ENCODE results near the gene INSL3.

Gene INSL3

GRCh38 chr19:17843908-17844490 is 22.7 kb upstream of the INSL3 start:
- FAIRE-seq = no peak

GRCh38 chr19:17843292-17843827 is 22.0 kb upstream of the INSL3 start:
- FAIRE-seq = no peak

- FAIRE-seq = no peak
Measured at GRCh38 chr19:17842663-17843291, 21.5 kb upstream of the INSL3 start.

DNA sequence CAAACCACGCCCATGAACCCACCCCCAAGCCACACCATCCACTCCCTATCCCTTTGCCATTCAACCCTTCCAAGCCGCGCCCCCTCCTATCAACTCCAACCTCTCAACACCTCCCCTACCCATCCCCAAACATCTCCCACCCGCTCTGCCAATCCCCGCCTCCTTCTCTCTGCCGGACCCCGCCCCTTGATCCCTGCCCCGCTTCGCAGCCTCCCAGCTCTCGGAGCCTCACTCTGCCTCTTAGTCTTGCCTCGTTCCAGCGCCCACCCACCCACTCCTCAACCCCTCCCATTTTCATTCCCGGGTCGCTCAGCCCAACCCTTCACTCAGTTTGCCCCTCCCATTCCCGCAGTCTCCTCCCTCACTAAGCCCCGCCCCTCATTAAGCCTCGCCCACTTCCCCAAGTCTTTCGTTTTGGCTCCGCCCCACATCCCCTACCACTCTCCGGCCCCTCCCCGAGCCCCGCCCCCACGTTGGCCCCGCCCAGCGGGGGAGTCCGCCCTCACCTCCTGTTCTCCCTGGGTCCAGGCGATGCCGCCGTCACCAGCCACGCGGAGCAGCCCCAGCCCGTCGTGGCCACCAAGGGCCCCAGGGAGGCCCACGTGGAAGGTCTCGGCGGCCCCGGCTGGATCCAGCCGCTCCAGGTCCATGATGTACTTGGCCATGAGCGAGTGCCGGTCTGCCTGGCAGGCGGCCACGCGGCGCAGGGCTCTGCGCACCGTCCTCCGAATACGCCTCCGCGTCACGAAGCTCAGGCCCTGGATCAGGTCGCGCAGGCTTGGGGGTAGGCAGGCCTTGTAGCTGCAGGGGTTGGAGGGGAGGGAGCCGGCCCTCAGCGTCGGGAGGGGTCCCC is 20.7 kb upstream of the INSL3 start:
- no peak for FAIRE-seq

GRCh38 chr19:17841371-17841809 is 20.1 kb upstream of the INSL3 start:
- FAIRE-seq = no peak

- no peak for FAIRE-seq
Measured at GRCh38 chr19:17840019-17840418, 18.7 kb upstream of the INSL3 start.

GRCh38 chr19:17837972-17838371 is 16.7 kb upstream of the INSL3 start:
- no peak for FAIRE-seq

DNA sequence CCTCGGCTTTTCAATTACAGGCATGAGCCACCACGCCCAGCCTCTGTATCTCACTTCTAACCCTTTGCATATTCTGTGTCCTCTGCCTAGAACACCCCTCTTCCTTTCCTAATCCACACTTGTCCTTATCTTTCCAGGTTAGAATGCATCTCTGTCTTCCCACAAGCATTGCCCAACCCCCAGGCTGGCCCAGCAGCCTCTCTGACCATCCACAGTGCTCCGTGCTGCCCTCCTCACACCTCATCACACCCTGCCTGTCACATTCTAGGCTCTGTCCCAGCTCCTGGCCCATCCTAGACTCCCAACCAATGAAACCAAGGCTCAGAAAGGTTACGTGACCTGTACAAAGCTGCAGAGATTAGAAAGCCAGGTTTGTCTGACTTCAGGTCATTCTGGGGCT is 15.2 kb upstream of the INSL3 start:
- FAIRE-seq = no peak

DNA sequence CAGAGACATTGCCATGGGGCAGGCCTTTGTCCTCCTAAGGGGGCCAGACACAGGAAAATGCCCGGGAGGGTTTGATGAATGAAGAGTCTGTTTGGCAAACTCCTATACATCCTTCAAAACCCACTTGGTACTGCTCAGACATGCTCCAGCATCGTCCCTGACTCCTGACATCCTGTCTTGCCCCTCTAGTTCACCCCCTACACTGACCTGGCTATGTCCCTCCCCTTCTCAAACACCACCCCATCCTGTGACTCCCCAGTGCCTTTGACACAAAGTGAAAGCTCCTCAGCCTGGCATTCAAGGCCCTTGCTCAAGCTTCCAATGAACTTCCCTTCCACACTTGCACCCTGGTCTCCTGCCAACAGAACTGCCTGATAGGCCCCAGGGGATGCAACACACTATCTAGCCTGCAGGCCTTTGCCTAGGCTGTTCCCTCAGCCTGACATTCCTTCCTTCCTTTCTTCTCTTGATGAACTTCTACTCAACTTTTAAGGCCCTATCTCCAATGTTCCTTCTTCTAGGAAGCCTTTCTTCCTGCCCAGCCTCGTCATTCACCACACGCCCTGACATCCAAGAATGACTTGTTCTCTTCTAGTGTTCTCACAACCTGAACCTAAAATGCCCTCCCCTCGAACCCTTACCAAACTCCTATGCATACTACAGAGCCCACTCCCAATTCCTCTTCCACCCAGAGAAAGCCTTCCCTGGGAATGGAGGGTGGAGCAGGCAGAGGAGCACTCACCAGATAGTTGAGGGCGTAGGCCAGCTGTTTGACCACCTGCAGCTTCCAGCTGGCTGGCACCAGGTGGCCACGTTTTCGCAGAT is 14.1 kb upstream of the INSL3 start:
- no peak for FAIRE-seq

DNA sequence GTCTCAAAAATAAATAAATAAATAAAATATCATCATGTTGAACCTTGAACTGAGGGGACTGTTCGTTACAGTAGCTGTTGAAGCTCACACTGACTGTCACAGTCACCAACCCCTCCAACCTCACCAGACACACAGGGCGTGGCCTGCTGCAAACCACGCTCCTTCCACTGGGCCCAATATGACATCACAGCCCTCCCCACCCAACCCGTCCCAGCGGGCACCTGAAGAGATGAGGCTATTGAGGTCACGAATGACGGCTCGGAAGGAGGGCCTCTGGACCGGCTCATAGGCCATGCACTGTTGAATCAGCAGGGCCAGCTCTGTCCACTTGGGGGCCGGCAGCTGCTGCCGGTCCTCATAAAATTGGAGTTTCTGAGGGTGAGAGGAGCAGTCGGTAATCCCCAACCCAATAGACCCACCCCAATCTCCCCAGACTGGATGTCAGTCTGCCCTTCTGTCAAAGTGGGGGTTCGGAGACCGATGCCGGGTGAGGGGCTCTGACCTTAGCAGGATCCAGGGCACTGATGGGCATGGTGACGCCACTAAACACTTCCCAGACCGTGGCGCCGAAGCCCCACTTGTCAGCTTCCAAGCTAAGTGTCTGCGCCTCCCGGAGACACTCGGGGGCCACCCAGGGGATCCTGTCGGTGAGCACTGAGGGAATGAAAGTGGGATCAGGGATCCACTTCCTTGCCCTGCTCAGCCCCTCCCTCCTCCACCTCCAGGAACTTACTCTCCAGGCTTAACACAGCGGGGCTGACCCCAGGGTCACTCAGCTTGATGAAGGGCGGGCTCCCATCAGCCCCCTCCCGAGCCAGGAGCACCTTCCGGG is 13.2 kb upstream of the INSL3 start:
- no peak for FAIRE-seq

DNA sequence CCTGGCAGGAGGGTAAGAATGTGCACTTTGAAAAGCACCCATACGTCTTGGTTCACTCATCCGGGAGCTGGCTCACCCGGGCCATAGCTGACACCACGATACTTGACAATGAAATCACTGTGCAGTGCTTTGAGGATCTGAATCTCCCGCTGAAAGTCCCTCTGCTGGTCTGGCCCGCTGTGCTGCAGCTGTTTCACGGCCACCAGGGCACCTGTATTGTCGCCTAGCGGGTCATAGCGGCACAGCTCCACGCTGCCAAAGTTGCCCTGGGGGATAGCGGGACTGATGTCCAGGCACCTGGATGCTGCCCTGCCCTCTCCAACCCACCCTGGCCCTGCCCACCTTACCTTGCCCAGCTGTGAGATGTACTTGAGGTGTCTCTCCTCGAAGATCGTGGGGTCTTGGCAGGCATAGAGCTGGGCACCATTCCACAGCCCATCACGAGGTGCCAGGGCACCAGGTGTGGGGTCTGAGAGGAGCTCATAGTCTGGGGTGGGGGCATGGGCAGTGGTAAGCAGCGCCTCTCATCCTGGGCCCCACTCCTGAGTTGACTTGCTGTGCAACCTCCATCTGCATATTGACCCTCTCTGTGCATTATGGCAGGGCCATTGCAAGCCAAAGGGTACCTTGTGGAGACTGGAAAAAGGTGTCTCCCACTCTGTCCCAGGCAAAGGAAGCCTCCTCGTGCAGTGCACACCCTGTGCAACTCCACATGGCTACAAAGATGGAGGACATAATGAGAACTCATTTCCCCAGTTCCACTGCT is 11.3 kb upstream of the INSL3 start:
- no peak for FAIRE-seq

DNA sequence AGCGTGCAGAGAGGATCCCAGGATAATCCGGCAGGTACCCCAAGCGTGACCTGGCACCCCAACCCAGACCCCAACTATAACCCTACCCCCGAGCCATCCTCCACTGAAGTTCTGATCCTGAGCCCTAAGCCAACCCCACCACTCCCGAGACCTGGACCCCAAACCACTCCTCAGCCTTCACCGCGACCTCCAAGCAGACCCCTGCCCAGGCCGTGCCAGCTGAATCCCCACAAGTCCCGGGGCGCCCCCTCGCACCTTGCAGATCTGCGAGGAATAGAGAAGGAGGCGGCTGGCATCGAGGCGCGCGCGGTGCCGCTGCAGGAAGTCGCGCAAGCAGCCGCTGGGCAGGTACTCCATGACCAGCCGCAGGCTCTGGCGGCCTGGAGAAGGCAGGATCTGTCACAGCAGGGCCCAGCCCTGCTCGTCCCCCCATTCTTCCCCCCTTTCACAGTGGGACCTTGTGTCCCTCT is 10.1 kb upstream of the INSL3 start:
- FAIRE-seq = no peak

DNA sequence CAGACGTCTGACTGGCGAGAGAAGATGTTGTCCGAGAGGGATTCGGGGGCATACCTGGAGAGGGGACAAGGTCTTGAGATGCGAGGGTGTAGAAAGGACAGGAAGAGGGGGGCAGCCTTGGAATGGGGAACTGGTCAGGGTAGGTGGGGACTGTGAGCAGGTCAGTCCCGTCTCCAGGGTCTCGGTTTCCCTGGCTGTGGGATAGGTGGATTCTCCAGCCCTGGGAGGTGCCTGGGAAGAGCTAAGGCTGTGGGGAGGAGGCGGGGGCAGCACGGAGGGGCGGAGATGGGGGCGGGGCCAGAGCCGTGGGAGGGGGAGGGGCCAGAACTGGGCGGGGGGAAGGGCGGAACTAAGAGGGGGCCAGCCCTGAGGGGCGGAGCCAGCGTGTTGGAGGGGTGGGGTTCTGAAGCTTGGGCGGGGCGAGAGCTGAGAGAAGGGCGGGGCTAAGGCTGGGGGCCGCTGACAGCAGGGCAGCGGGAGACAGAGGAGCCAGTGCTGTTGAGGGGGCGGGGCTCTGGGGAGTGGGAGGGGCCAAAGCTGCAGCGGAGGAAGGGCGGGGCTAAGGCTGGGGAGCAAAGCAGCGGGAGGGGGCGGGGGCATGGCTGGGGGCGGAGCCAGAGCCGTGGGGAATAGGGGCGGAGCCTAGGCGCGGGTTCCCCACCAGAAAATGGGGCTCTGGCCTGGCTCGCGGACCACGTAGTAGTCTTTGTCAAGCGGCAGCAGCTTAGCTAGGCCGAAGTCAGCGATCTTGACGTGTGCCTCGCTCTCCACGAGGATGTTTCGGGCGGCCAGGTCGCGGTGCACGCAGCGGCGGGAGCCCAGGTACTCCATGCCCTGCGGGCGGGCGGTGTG is 9.5 kb upstream of the INSL3 start:
- FAIRE-seq = no peak

DNA sequence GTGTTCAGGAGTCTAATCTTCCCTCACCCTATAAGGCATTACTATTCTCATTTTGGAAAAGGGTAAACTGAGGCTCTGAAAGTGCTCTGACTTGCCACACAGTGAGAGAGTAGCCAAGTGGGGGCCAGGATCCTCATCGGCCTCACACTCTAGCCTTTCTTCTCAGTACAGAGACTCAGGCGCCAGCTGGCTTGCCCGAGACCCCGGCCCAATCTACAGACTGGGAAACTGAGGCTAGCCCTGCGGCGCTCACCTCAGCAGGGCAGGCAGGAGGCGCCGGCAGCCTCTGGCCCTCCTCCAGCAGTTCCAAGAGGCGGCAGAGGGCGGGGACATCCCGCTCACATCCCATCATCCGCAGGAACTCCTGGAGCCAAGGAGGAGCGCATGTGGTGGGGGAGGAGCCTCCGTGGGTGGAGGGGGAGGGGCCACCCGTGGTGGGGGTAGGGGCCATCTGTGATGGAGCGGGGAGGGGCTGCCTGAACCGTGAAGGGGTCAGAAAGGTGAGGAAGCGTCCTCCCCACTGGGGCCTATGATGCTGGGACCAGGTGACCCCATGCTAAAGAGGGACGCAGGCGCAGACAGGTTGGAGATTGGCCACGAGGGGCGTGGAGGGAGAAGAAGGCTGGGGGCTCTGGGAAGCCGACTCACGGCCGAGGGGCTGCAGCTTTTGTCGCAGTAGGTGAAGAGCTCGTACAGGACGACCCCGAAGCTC is 8.7 kb upstream of the INSL3 start:
- no peak for FAIRE-seq

DNA sequence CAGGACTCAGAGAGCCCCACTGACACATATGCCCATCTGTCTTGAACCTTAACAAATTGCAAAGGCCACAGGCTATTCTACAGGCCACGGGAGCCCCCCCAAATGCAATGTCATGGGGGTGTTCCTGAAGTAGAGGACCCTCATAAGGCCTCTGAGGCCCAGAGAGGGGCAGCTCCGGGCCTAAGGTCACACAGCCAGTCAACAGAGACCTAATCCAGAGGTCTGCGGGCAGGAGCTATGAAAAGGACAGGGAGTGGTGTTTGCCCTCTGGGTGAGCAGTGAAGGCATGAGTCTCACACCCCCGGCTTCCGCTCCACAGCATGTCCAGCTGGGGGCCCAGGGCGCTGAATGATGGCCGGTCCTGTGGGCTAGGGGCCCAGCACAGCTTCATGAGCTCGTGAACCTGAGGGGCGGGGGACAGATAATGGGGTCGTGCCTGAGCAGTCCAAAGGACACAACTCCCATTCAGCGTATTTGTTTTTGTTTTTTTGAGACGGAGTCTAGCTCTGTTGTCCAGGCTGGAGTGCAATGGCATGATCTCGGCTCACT is 5.3 kb upstream of the INSL3 start:
- FAIRE-seq = no peak

GRCh38 chr19:17824339-17824738 is 3.0 kb upstream of the INSL3 start:
- no peak for FAIRE-seq

GRCh38 chr19:17817668-17818363 is 3.5 kb downstream of the INSL3 start:
- FAIRE-seq = no peak

- FAIRE-seq = no peak
Measured at GRCh38 chr19:17812099-17812498, 9.2 kb downstream of the INSL3 start.

Measured in colon (tissue), 2 donors.